ENCODE measurements around the gene LARGE1. TPM values are rescaled to one million over a fixed set of nuclear protein-coding genes. Genes with fewer than 3 reads are reported as not detected.

LARGE1 gene
- total and polyA plus RNA-seq, 11 donors: 31.2 to 211 (median 129) TPM

GRCh38 chr22:33492210-33492651 is 428.0 kb downstream of the LARGE1 start:
- Histone ChIP-seq H3K9me3 (peaks cover 0 to 9% (median 0%) of the 10 kb centered on the region in 12 donors), H3K4me1 (peaks cover 0 to 37% (median 12%) of the 10 kb centered on the region in 12 donors), H3K27me3 (no peaks in the 10 kb centered on the region), H3K36me3 (no peaks in the 10 kb centered on the region), H3K27ac (peak overlapping the region in 10 of 12 donors; percentile 5 to 48 (median 33)), H3K4me3 (peak overlapping the region in 8 of 12 donors; percentile 8 to 35 (median 26))
- 5 to 12% (median 9%) methylated on average over 4 of the region's 4 CpGs for WGBS, 4 donors
- intact Hi-C loops (cut with DNase I): no loop called here
- TF ChIP-seq CTCF (IDR thresholded peaks at IDR 0.05) (no peak), POLR2A (IDR thresholded peaks at IDR 0.05) (no peak)
- peak in 3 of 4 donors; percentile 47 to 72 (median 49) for ATAC-seq
- no peak for DNase-seq

GRCh38 chr22:33487041-33487716 is 433.1 kb downstream of the LARGE1 start:
- TF ChIP-seq CTCF (IDR thresholded peaks at IDR 0.05) (no peak), POLR2A (IDR thresholded peaks at IDR 0.05) (no peak)
- Histone ChIP-seq H3K27me3 (no peaks in the 10 kb centered on the region), H3K9me3 (no peaks in the 10 kb centered on the region), H3K4me1 (peaks cover 0 to 24% (median 4%) of the 10 kb centered on the region in 12 donors), H3K27ac (no peak overlapping the region), H3K4me3 (no peak overlapping the region), H3K36me3 (no peaks in the 10 kb centered on the region)
- WGBS, 4 donors: 89 to 94% (median 90%) methylated on average over 6 of the region's 6 CpGs
- intact Hi-C loops (cut with DNase I): no loop called here
- DNase-seq (no peak), ATAC-seq (no peak)

- Histone ChIP-seq H3K4me3 (no peak overlapping the region), H3K27ac (no peak overlapping the region), H3K27me3 (no peaks in the 10 kb centered on the region), H3K9me3 (no peaks in the 10 kb centered on the region), H3K36me3 (no peaks in the 10 kb centered on the region), H3K4me1 (peaks cover 0 to 23% (median 5%) of the 10 kb centered on the region in 12 donors)
- DNase-seq: no peak
- no peak for ATAC-seq
- whole genome bisulfite sequencing, 4 donors: 91 to 95% (median 93%) methylated on average over 5 of the region's 5 CpGs
- intact Hi-C loops (cut with DNase I): loop anchor here in 1 of 10 donors (2.0 kb wide), 1 partner anchor 19 kb away; no protein-coding TSS in a partner anchor
- TF ChIP-seq CTCF (IDR thresholded peaks at IDR 0.05) (no peak), POLR2A (IDR thresholded peaks at IDR 0.05) (no peak)
Observed at GRCh38 chr22:33481550-33481949, 438.7 kb downstream of the LARGE1 start.

GRCh38 chr22:33477120-33478111 is 442.9 kb downstream of the LARGE1 start:
- Histone ChIP-seq H3K27me3 (no peaks in the 10 kb centered on the region), H3K4me1 (peaks cover 0 to 36% (median 13%) of the 10 kb centered on the region in 12 donors), H3K4me3 (no peak overlapping the region), H3K27ac (peak overlapping the region in 2 of 12 donors; percentile 10 to 58), H3K9me3 (no peaks in the 10 kb centered on the region), H3K36me3 (no peaks in the 10 kb centered on the region)
- DNase-seq (no peak), ATAC-seq (no peak)
- TF ChIP-seq POLR2A (IDR thresholded peaks at IDR 0.05) (no peak), CTCF (IDR thresholded peaks at IDR 0.05) (no peak)
- intact Hi-C loops (cut with DNase I): no loop called here
- WGBS, 4 donors: 68 to 76% (median 74%) methylated on average over 13 of the region's 13 CpGs
